Hepatocyte (in vitro differentiated cells): Measurements from ENCODE around the gene KRT86. TPM values are rescaled to one million over a fixed set of nuclear protein-coding genes. Genes with fewer than 3 reads are reported as not detected.

Experiments used
- DNase-seq: peaks from one replicate; pipeline ENCODE4 v3.0.0-alpha.2; 2016; ENCODE audit warnings: low spot score
- H2AFZ ChIP-seq: fragments of 200-600 bp; sonication (generic); 2 replicates; pipeline ENCODE4 v1.6.0; 2016; ENCODE audit warnings: antibody characterized with exemption, mild to moderate bottlenecking
- H3K27ac ChIP-seq: fragments of 200-600 bp; sonication (generic); 2 replicates; pipeline ENCODE4 v1.5.1; 2016; ENCODE audit warnings: mild to moderate bottlenecking
- H3K27me3 ChIP-seq: fragments of 200-600 bp; sonication (generic); 2 replicates; pipeline ENCODE4 v1.6.1; 2016
- H3K36me3 ChIP-seq: fragments of 200-600 bp; sonication (generic); replicated peaks from 2 replicates; pipeline ENCODE4 v1.5.1; 2016; ENCODE audit warnings: low read depth; ENCODE audit not compliant: insufficient read depth
- H3K4me1 ChIP-seq: fragments of 200-600 bp; sonication (generic); 2 replicates; pipeline ENCODE4 v1.5.1; 2016; ENCODE audit warnings: mild to moderate bottlenecking, moderate library complexity; ENCODE audit not compliant: insufficient read depth
- H3K4me2 ChIP-seq: fragments of 200-600 bp; sonication (generic); 2 replicates; pipeline ENCODE4 v1.6.0; 2016
- H3K4me3 ChIP-seq: fragments of 200-600 bp; sonication (generic); 2 replicates; pipeline ENCODE4 v1.5.1; 2016; ENCODE audit warnings: mild to moderate bottlenecking
- H3K79me2 ChIP-seq: fragments of 200-600 bp; sonication (generic); 2 replicates; pipeline ENCODE4 v1.6.0; 2017; ENCODE audit warnings: mild to moderate bottlenecking
- H3K9me2 ChIP-seq: fragments of 200-600 bp; sonication (generic); replicated peaks from 2 replicates; pipeline ENCODE4 v1.6.0; 2017; ENCODE audit warnings: mild to moderate bottlenecking; ENCODE audit not compliant: insufficient read depth
- H3K9me3 ChIP-seq: fragments of 200-600 bp; sonication (generic); 2 replicates; pipeline ENCODE4 v1.5.1; 2016; ENCODE audit warnings: low read depth, mild to moderate bottlenecking
- H4K20me1 ChIP-seq: fragments of 200-600 bp; sonication (generic); 2 replicates; pipeline ENCODE4 v1.6.0; 2016; ENCODE audit warnings: mild to moderate bottlenecking; ENCODE audit not compliant: insufficient read depth, poor library complexity, severe bottlenecking
- EZH2 ChIP-seq: fragments of 200-600 bp; sonication (generic); IDR thresholded peaks from 2 replicates; pipeline ENCODE4 v1.6.1; 2016; ENCODE audit warnings: antibody characterized with exemption, mild to moderate bottlenecking, borderline replicate concordance
- EZH2phosphoT487 ChIP-seq: fragments of 200-600 bp; sonication (generic); IDR thresholded peaks from one replicate; pipeline ENCODE4 v1.6.1; 2018; ENCODE audit warnings: antibody characterized with exemption, mild to moderate bottlenecking, low read depth, moderate library complexity; ENCODE audit not compliant: unreplicated experiment, severe bottlenecking
- WGBS: methylation state at CpG from one replicate; pipeline ENCODE4 v1.1.6; 2016; ENCODE audit warnings: low lambda C conversion rate; ENCODE audit errors: missing lambda C conversion rate; 5-methylcytosine and 5-hydroxymethylcytosine counted together
- polyA plus RNA-seq: library from polyadenylated mRNA; unstranded; fragments of >200 nt; fragmentation: Nextera tagmentation; extraction: Ambion mirVana; gene quantifications from 2 replicates; pipeline ENCODE4 v1.2.1, GENCODE V29; 2016
- total RNA-seq: library from RNA; depleted of rRNA; stranded (reverse); fragments of >200 nt; gene quantifications from 2 replicates; pipeline ENCODE4 v1.2.3, GENCODE V29; 2014
- TF ChIP-seq, protein P1 (sequence below): fragments of 200-600 bp; sonication (generic); IDR thresholded peaks from 2 replicates; pipeline ENCODE4 v1.5.1; 2016; ENCODE audit warnings: antibody characterized with exemption, mild to moderate bottlenecking; ENCODE audit not compliant: poor library complexity

Gene KRT86
- total and polyA plus RNA-seq, 2 experiments from 2014 or later = 0.40 TPM; not detected in 1

DNA sequence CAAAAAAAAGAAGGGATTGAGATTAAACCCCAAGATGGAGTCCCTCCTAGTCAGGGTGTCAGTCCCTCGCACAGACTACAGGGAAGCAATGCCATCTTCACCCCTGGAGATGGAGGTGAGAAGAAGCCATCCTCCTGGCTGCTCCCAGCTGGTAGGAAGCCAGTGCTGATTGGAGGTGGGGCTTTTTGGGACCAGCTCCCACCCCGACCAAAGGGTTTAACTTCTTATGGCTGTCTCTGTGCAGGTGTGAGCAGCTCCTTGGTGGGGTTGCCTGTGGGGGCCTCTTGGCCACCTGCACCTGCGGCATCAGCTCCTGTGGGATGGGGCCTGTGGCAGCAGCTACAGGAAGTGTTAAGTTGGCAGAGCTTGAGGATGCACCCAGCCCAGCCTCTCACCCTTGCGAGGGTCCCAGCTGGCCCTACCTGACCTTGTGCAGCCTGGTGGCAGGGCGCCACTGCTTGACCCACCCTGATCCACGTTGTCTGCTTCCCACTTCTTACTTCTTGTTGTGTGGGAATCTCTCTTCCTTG is 3.8 kb upstream of the KRT86 start:
- no peaks in the 10 kb centered on the region for H3K9me2 ChIP-seq
- 87% methylated on average over 6 of the region's 6 CpGs for WGBS
- H3K4me2 ChIP-seq = no peak overlapping the region
- H4K20me1 ChIP-seq = no peaks in the 10 kb centered on the region
- no peaks in the 10 kb centered on the region for H3K36me3 ChIP-seq
- no peak for DNase-seq
- no peak overlapping the region for H2AFZ ChIP-seq
- no peaks in the 10 kb centered on the region for H3K79me2 ChIP-seq
- H3K4me1 ChIP-seq = no peaks in the 10 kb centered on the region
- TF ChIP-seq, protein P1, sequence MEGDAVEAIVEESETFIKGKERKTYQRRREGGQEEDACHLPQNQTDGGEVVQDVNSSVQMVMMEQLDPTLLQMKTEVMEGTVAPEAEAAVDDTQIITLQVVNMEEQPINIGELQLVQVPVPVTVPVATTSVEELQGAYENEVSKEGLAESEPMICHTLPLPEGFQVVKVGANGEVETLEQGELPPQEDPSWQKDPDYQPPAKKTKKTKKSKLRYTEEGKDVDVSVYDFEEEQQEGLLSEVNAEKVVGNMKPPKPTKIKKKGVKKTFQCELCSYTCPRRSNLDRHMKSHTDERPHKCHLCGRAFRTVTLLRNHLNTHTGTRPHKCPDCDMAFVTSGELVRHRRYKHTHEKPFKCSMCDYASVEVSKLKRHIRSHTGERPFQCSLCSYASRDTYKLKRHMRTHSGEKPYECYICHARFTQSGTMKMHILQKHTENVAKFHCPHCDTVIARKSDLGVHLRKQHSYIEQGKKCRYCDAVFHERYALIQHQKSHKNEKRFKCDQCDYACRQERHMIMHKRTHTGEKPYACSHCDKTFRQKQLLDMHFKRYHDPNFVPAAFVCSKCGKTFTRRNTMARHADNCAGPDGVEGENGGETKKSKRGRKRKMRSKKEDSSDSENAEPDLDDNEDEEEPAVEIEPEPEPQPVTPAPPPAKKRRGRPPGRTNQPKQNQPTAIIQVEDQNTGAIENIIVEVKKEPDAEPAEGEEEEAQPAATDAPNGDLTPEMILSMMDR = no peak
- TF ChIP-seq EZH2phosphoT487 = no peak
- TF ChIP-seq EZH2 = no peak
- H3K9me3 ChIP-seq = no peaks in the 10 kb centered on the region
- no peaks in the 10 kb centered on the region for H3K27me3 ChIP-seq
- no peak overlapping the region for H3K4me3 ChIP-seq
- H3K27ac ChIP-seq = no peak overlapping the region

DNA sequence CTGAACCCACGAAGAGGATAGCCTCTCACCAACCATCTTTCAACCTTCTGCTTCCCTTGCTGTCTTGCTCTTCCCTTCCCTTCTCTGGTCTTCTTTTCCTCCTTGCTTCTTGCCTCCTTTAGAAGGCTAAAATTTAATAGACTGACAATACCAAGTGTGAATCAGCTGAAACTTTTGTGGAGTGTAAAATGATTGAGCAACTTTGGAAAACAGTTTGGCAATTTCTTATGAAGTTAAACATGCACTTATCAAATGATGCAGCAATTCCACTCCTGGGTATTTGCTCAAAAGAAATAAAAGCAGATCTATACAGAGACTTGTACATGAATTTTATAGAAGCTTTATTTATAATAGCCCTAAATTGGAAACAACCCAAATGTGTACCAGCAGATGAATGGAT is 3.3 kb upstream of the KRT86 start:
- Histone ChIP-seq H2AFZ (no peak overlapping the region), H3K36me3 (no peaks in the 10 kb centered on the region), H4K20me1 (no peaks in the 10 kb centered on the region), H3K4me1 (no peaks in the 10 kb centered on the region), H3K4me3 (no peak overlapping the region), H3K4me2 (no peak overlapping the region), H3K27me3 (no peaks in the 10 kb centered on the region), H3K79me2 (no peaks in the 10 kb centered on the region), H3K27ac (no peak overlapping the region), H3K9me2 (no peaks in the 10 kb centered on the region), H3K9me3 (no peaks in the 10 kb centered on the region)
- TF ChIP-seq EZH2 (no peak), EZH2phosphoT487 (no peak)
- TF ChIP-seq, protein P1 = no peak
- DNase-seq = no peak
- 50% methylated on average over 1 of the region's 1 CpG for WGBS

DNA sequence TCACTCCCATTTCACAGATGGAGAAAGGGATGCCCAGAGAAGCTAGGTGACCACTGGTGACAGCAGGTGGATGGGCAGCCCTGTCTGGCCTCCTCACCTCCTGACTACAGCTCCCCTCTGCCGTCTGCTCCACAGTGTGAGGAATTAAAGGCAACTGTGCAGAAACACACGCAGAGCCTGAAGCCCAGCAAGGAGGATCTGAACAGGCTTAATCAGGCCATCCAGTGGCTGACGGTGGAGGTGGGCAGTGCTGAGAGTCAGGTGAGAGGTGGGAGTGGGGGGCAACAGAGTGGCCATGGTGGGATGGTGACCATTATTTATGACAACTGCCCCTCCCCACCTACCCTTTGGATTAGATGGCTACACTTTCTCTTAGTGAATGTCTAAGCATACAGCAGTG is 1.2 kb downstream of the KRT86 start:
- no peak overlapping the region for H3K27ac ChIP-seq
- 75% methylated on average over 3 of the region's 3 CpGs for WGBS
- no peak overlapping the region for H3K4me3 ChIP-seq
- H3K36me3 ChIP-seq = no peaks in the 10 kb centered on the region
- no peaks in the 10 kb centered on the region for H4K20me1 ChIP-seq
- H3K4me1 ChIP-seq = peaks cover 19% of the 10 kb centered on the region
- H3K9me2 ChIP-seq = no peaks in the 10 kb centered on the region
- H3K27me3 ChIP-seq = no peaks in the 10 kb centered on the region
- TF ChIP-seq, protein P1 = no peak
- no peak for TF ChIP-seq EZH2
- TF ChIP-seq EZH2phosphoT487 = no peak
- H3K4me2 ChIP-seq = no peak overlapping the region
- DNase-seq = no peak
- no peak overlapping the region for H2AFZ ChIP-seq
- H3K79me2 ChIP-seq = no peaks in the 10 kb centered on the region
- H3K9me3 ChIP-seq = no peaks in the 10 kb centered on the region
